Bronchial epithelial cell (primary cell): ENCODE results near the gene MEOX2. TPM values are rescaled to one million over a fixed set of nuclear protein-coding genes. Genes with fewer than 3 reads are reported as not detected.

ENCODE experiments used
- DNase-seq: peaks from one replicate; pipeline ENCODE4 v3.0.0-alpha.2; 2010; ENCODE audit warnings: low read depth
- FAIRE-seq: peaks from 2 replicates; lab custom pipeline; 2011; peaks lifted over from hg19 to GRCh38; lab: Jason Lieb, UNC
- H3K27me3 ChIP-seq: 2 replicates; pipeline ENCODE4 v1.5.1; 2011; ENCODE audit warnings: low read length; ENCODE audit not compliant: control insufficient read depth, insufficient read depth
- H3K36me3 ChIP-seq: 2 replicates; pipeline ENCODE4 v1.5.1; 2011; ENCODE audit warnings: low read length; ENCODE audit not compliant: control insufficient read depth, insufficient read depth
- H3K4me3 ChIP-seq: 2 replicates; pipeline ENCODE4 v1.5.1; 2011; ENCODE audit warnings: mild to moderate bottlenecking, low read depth, low read length, control low read depth
- total RNA-seq: library from RNA; depleted of rRNA; stranded (reverse); fragments of >200 nt; gene quantifications from 2 replicates; pipeline ENCODE4 v1.2.1, GENCODE V29; 2014
- TF ChIP-seq, protein P1 (sequence below): IDR thresholded peaks from 2 replicates; pipeline ENCODE4 v1.5.1; 2011; ENCODE audit warnings: mild to moderate bottlenecking, moderate library complexity, low read length, control low read depth, inconsistent platforms; ENCODE audit not compliant: insufficient read depth, severe bottlenecking

The MEOX2 gene
- total RNA-seq, 1 donor from 2014 or later = not detected

DNA sequence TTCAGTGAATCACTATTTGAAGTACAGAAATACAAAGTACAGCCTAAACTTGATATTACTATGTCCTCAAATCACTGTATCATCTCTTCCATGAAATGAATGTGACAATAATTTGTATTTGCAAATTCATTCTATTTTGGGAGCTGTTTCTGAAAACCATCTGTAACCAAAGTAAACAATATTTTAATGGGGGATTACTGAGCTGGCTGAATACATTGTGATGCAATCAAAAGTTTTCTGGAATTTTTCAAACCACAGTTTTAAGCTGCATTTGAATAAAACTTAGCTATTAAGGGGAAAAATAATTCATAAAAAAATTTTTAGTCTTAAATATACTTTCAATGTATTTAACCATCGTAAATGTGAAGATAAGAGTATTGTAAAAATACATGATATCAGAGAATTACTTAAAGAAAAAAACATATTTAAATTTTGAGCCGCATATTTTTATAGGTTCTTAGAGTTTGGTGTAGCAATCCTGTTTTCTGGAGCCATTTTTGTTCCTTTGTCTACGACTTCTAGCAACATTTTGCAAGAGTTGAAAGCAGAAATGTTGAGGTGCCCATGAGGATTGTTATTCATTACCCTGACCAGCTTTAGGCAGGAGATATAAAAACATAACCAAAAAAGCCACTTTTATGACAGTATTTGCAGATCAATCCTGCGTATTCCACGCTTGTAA lies 78.8 kb downstream of the MEOX2 start:
- no peak for DNase-seq
- H3K4me3 ChIP-seq = no peak overlapping the region
- TF ChIP-seq, protein P1, sequence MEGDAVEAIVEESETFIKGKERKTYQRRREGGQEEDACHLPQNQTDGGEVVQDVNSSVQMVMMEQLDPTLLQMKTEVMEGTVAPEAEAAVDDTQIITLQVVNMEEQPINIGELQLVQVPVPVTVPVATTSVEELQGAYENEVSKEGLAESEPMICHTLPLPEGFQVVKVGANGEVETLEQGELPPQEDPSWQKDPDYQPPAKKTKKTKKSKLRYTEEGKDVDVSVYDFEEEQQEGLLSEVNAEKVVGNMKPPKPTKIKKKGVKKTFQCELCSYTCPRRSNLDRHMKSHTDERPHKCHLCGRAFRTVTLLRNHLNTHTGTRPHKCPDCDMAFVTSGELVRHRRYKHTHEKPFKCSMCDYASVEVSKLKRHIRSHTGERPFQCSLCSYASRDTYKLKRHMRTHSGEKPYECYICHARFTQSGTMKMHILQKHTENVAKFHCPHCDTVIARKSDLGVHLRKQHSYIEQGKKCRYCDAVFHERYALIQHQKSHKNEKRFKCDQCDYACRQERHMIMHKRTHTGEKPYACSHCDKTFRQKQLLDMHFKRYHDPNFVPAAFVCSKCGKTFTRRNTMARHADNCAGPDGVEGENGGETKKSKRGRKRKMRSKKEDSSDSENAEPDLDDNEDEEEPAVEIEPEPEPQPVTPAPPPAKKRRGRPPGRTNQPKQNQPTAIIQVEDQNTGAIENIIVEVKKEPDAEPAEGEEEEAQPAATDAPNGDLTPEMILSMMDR = no peak
- FAIRE-seq = no peak
- no peaks in the 10 kb centered on the region for H3K36me3 ChIP-seq
- no peaks in the 10 kb centered on the region for H3K27me3 ChIP-seq

DNA sequence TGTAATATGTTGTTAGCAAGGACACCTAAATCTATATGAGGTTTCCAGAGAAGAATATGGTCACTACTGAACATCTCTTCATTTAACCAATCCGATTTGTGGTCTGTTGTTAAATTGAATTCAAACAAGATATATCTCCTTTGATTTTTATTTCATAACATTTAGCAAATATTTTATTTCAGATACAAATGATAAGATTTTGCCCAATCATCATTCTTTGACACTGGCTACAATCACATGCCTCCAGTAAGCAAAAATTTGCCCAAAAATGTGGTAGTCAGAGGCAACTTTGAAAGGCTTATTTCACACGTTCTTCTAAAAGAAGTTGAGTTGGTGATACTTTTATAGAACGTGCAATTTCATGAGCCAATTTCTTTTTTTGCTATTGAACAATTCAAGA lies 79.9 kb downstream of the MEOX2 start:
- Histone ChIP-seq H3K27me3 (no peaks in the 10 kb centered on the region), H3K4me3 (no peak overlapping the region), H3K36me3 (no peaks in the 10 kb centered on the region)
- DNase-seq (no peak), FAIRE-seq (no peak)
- TF ChIP-seq, protein P1 = no peak

DNA sequence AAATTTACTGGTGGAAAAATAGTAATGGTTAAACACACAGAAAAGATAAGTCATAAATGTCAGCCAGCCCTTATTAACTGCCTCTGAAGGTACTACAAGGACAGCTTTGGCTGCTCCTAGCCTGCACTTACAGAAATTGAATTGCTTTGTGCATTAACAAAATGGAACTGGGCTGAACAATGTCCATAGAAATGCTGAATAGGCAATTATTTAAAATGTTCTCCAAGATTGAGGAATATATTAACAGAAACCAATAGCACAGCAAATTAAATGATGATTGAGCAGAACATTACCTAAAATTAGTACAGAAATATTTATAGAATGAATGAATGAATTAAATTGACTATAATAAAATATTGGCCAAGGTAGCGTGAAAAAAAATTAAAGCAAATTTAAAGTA lies 82.3 kb downstream of the MEOX2 start:
- H3K36me3 ChIP-seq = no peaks in the 10 kb centered on the region
- no peak overlapping the region for H3K4me3 ChIP-seq
- FAIRE-seq = no peak
- H3K27me3 ChIP-seq = no peaks in the 10 kb centered on the region
- TF ChIP-seq, protein P1 = no peak
- DNase-seq = no peak

DNA sequence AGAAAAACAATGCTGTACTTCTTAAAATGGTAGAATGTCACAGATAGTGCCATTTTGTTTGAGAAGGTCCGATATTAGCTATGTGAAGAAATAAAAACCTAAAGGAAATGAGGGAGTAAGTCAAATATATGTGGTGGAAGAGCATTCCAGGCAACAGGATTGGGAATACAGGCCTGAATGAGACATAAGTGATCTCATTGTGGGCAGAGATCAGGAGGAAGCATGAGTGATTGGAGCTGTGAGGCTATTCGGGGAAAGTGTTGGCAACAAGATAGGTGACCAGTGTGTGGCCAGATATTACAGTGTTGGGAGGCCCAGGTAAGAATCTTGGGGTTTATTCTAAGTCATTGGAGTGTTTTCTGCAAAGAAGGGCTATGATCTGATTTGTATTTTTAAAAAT lies 83.4 kb downstream of the MEOX2 start:
- Histone ChIP-seq H3K36me3 (no peaks in the 10 kb centered on the region), H3K27me3 (no peaks in the 10 kb centered on the region), H3K4me3 (no peak overlapping the region)
- TF ChIP-seq, protein P1 = no peak
- FAIRE-seq = no peak
- DNase-seq = peak; percentile 67

DNA sequence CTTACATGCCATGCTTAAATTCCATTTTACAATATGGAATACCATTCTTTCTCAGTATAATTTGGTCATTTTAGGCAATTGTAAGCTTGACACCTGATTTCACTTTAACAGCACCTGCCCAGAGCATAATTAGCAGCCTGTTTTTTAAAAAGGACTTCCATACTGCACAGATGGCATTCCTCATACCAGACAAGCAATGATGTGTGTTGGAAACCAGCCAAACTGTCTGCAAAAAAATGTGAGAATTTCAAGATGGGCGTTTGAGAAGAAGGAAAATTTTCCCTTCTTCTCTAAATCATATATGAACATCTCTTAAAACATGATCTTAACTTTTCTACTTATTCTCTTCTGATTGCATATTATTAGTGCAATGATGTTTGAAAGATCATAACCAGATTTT lies 84.2 kb downstream of the MEOX2 start:
- TF ChIP-seq, protein P1 = no peak
- peak; percentile 36 for DNase-seq
- no peaks in the 10 kb centered on the region for H3K36me3 ChIP-seq
- H3K4me3 ChIP-seq = no peak overlapping the region
- no peak for FAIRE-seq
- H3K27me3 ChIP-seq = no peaks in the 10 kb centered on the region

DNA sequence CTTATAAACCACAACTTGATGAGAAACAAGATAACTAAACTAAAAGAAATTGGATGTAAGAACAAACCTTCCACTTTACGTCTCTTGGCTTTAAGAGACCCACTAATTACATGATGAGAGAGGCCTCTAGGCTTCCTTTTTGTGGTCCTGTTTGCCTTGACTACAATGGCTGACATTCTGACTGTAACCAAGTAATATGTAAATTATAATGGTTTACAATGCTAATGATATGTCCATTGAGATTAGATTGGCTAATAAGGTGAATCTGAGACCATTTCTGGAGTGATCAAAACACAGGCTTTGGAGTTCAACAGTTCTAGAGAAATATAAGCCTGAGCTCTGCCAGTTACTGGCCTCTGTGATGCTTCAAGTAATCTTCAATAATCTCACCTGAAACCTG lies 85.3 kb downstream of the MEOX2 start:
- no peaks in the 10 kb centered on the region for H3K27me3 ChIP-seq
- no peak for FAIRE-seq
- H3K4me3 ChIP-seq = no peak overlapping the region
- H3K36me3 ChIP-seq = no peaks in the 10 kb centered on the region
- TF ChIP-seq, protein P1 = no peak
- DNase-seq = no peak
